Stimulated activated CD8-positive, alpha-beta memory T cell treated with anti-CD3 and anti-CD28 coated beads, Interleukin-12 subunit alpha, Interleukin-12 subunit beta, amount 100 ng/mL, for 1 hour (primary cell): ENCODE measurements around the gene RCBTB1.
"Not testable (repeated sequence)": the region's sequence is repeated elsewhere in the genome, so short reads cannot be mapped to it uniquely, and the experiment has no call there.

Experiments
- DNase-seq: peaks from one replicate; pipeline ENCODE4 v3.0.0-alpha.2; 2020; ENCODE audit warnings: low read depth

The RCBTB1 gene

GRCh38 chr13:49604570-49604969 is 19.2 kb upstream of the RCBTB1 start:
- DNase-seq = no peak

DNA sequence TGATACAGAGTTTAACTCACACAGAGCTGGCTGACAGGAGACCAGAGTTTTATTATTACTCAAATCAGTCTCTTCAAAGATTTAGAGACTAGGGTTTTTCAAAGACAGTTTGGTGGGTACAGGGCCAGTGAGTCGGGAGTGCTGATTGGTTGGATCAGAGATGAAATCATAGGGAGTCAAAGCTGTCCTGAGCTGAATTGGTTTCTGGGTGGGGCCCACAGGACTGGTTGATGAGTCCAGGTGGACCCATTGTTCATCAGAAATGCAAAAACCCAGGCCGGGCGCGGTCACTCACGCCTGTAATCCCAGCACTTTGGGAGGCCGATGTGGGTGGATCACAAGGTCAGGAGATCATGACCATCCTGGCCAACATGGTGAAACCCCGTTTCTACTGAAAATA is 17.3 kb upstream of the RCBTB1 start:
- not testable (repeated sequence) for DNase-seq

DNA sequence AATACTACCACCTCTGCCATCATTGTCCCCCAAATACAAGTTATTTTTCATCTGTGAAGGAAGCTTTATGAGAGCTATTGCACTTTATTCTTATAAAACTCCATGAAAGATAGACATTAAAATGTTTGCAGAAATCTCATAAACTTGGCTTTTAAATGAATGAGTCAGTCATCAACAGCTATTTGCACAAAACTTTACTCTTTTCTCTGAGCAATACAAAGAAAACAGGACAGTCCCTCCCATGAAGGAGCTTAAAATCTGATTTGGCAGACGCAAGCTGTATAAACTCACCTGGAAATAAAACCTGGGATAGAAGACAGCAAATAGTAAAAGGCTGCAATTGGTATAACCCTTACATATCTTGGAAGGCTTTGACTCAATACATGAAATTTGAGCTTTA is 16.6 kb upstream of the RCBTB1 start:
- no peak for DNase-seq

GRCh38 chr13:49597043-49597641 is 11.8 kb upstream of the RCBTB1 start:
- DNase-seq = no peak

DNA sequence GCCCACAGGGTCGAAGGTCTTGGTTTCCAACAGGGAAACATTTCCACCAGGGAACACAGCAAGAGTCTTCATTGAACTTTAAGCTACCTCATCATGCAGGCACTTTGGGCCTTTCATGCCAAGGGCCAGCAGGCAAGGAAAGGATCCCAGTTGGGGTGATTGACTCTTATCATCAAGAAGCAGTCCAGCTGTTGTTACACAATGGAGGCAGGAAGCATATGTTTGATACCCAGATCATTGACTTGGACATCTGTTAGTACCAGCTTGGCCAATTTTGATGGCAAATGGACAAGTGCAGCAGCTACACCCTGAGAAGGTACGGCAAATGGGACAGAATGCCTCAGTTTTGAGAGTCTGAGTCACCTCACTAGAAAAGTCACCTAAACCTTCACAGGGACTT is 10.9 kb upstream of the RCBTB1 start:
- no peak for DNase-seq

- DNase-seq = no peak
These were observed 9.2 kb upstream of the RCBTB1 start for GRCh38 chr13:49594576-49594975.

DNA sequence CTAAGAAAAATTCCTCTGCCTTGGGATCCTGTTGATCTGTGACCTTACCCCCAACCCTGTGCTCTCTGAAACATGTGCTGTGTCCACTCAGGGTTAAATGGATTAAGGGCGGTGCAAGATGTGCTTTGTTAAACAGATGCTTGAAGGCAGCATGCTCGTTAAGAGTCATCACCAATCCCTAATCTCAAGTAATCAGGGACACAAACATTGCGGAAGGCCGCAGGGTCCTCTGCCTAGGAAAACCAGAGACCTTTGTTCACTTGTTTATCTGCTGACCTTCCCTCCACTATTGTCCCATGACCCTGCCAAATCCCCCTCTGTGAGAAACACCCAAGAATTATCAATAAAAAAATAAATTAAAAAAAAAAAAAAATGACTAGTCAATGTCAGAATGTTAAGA is 8.5 kb upstream of the RCBTB1 start:
- not testable (repeated sequence) for DNase-seq

DNA sequence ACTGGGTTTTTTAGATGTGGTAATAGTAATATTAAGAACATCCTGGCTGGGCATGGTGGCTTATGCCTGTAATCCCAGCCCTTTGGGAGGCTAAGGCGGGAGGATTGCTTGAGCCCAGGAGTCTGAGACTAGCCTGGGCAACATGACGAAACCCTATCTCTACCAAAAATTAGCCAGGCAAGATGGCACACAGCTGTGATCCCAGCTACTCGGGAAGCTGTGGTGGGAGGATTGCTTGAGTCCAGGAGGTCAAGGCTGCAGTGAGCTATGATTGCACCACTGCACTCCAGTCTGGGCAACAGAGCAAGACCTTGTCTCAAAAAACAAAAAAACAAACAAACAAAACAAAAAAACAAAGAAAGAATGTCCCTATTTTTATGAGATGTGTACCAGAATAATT is 5.4 kb upstream of the RCBTB1 start:
- not testable (repeated sequence) for DNase-seq

GRCh38 chr13:49587311-49587847 is 2.0 kb upstream of the RCBTB1 start:
- no peak for DNase-seq

GRCh38 chr13:49586717-49587116 is 1.4 kb upstream of the RCBTB1 start:
- DNase-seq = no peak

DNA sequence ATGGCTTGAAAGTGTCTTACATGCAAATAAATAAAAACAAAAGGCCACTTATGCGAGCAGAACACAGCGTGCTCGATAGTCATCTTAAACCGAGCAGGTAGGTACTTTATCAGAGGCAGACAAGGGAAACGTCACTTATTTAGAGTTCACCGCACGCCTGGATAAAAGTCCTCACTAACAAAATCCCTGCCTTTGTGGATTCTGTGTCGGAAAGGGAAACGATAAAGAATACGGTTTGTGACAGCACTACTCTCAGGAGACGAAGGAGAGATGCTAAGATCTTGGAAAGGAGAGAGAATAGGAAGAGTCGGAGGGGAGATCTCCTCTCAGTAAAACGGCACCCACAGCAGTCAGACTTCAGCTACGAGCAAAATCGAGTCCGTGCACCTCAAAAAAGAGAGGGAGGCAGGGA is 581 bp downstream of the RCBTB1 start:
- DNase-seq = no peak

DNA sequence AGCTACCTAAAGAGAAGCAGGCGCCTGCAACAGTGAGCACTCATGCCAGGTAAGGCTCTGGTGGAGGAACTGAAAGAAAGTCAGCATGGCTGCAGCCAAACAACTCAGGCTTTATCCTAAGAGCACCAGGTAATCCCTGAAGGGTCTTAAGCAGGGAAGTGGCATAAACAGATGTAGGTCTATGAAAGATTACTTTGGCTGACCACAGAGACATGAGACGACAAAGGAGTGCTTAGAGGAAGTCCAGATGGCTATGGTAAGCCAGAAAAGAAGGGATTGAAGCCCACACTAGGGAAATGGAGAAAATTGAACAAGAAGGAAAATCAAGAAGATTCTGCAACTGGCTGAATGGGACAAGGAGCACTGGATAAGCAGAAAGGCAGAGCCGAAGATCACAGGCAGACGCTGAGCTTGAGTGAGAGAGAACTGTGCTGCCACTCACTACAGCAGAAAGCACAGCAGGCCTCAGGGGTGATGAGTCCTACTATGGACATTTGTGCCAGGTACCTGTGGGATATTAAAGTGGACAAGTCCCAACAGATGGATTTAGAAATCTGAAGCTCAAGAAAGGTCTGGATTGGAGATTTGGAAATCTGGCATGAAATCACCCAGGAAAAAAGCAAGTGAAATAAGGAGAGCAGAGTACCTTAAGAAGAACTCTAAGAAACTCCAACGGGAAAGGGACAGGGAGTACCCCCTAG is 4.2 kb downstream of the RCBTB1 start:
- no peak for DNase-seq

DNA sequence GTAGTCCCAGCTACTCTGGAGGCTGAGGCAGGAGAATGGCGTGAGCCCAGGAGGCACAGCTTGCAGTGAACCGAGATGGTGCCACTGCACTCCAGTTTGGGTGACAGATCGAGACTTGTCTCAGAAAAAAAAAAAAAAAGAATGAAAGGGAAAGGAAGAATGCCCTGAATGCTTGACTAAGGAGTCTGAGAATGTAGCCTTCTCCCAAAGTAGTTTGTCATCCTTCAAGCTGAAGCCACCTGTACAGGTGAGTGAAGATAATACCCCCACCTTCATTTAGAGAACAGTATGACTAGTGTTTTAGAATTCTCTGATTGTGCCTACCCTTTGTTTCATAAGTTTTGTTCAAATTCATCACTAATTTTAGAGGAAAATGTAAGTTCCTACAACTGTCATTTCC is 5.9 kb downstream of the RCBTB1 start:
- DNase-seq = no peak

- DNase-seq = no peak
These were observed 13.8 kb downstream of the RCBTB1 start for GRCh38 chr13:49571299-49572240.

DNA sequence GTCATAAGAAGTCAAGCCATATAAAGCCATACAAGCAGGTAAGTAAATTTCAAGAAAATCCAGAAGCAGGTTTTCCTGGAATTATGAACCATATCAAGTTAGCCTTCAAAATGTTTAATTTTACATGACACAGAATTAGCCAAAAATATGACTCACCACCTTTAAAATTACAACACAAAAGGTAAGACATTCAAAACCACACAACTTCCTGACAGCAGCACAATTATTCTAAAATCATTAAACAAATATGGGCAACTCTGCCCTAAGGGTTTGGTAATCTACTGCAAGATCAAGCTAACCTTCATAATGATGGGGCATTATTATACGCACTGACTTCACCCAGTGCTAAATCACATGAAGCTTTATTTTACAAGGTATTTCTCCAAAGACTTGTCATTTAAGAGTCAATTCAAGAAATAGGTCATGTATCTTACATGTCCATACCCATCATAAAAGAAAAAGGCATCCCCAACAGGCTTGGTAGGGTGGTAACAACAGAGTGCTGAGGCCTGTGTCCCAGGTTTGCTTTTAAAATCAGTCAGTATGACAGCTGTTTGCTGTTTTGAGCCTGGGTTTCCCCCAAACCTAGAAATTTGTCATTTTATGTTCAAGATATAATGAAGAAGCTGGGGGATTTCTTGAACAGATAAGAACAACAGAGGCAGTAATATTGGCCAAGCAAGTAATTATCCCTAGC is 15.2 kb downstream of the RCBTB1 start:
- no peak for DNase-seq

- DNase-seq = no peak
These were observed 17.9 kb downstream of the RCBTB1 start for GRCh38 chr13:49567491-49567890.

DNA sequence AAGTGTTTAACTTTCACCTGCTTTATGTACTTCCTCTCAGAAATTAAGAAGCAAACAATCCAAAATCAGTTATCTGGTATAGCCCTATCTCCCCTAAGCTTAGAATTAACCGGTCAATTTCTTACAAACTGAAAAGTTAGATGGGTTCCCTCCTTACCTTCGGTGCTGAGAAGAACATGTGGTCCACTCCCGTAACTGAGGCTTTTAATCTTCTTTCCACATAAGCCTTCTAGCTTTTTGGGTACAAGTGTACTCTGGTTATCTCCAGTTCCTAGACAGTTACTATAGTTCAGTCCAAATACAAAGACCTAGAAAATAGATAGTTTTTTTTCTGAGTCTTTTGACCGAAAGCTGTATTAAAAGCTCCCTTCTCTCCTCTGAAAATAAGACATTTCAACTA is 18.9 kb downstream of the RCBTB1 start:
- no peak for DNase-seq

GRCh38 chr13:49565461-49565860 is 19.9 kb downstream of the RCBTB1 start:
- not testable (repeated sequence) for DNase-seq

DNA sequence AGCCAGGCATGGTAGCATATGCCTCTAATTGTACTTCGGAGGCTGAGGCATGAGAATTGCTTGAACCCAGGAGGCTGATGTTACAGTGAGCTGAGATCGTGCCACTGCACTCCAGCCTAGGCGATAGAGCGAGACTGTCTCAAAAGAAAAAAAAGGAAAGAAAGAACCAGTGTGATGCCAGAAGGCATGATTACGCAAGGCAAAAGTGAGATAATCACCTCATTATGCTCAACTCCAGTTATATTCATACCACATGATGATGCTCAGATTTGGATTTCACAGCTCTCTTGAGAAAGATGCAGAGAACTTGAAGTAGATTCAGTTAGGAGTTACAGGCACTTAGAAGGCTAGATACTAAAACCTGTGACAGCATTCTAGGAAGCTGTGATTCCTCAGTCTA is 21.8 kb downstream of the RCBTB1 start:
- no peak for DNase-seq

- no peak for DNase-seq
These were observed 24.3 kb downstream of the RCBTB1 start for GRCh38 chr13:49561062-49561410.

DNA sequence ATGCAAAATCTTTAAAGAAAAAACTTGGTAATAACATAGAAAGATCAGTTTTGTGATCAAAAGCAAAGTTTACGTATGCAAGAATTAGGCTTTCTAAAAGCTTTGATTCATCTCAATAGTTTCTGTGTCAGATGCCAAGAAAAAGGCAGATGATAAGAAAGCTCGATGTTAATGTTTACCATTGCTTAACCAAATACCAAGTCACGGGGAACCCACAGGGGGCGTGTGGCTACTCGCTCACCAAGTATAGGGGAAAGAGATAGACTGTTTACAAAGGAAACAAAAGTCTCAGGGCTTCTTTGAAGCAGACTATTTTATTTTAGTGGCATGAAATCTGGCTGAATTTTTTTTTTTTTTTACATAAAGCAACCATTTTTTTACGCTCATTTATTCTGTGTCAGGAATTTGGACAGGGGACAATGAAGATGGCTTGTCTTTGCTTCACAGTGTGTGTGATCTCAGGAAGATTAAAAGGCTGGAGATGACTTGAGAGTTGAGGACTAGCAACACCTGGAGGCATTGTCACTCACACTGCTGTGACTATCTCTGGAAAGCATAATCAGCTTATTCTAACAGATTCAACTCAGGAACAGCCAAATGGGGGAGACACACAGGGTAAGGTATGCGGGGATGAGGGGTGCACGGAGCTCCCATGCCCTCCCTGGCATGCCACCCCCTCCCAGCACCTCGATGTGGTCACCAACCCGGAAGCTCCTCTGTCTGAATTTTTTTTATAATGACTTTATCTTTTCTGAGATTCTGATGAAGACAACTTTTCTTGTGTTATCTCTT is 24.9 kb downstream of the RCBTB1 start:
- DNase-seq = no peak
